HL-60/S4 treated with retinoic acid at 250 ng/mL for 4 days and 3 days (cell line): ENCODE data around the gene GDA.

Experiments
- in situ Hi-C: fragments of 300-500 bp; cut with MboI; formaldehyde crosslinking; loops from 2 replicates; pipeline ENCODE4 v1.7.0; 2022; ENCODE audit warnings: low sequenced_read_pairs

Gene GDA

DNA sequence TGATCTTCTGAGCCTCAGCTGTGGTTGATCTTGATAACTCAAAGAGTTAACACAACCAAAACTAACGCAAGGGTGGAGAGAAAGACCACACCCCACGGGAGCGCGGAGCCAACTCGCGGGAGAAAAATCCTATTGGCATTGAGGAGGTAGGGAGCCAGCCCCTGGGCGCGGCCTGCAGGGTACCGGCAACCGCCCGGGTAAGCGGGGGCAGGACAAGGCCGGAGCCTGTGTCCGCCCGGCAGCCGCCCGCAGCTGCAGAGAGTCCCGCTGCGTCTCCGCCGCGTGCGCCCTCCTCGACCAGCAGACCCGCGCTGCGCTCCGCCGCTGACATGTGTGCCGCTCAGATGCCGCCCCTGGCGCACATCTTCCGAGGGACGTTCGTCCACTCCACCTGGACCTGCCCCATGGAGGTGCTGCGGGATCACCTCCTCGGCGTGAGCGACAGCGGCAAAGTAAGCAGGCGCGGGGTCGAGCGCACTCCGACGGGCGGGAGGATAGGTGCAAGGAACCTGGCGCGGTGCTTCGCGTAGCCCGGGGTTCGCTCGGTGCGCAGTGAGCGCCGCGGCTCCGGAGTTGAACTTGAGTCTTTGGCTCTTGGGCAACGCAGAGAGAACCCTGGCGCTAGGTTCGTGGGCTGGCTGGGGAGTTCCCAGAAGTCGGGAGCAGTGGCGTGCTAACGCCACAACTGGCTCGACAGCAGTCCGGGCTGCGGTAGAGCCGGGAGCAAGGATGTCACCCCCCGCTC, at the start of gene GDA:
Gene GDA (plus strand): TSS at position 210 of the 745 bp plus-strand sequence. CDS start 120 bp downstream, at position 330.
- in situ Hi-C loops = no loop called here

DNA sequence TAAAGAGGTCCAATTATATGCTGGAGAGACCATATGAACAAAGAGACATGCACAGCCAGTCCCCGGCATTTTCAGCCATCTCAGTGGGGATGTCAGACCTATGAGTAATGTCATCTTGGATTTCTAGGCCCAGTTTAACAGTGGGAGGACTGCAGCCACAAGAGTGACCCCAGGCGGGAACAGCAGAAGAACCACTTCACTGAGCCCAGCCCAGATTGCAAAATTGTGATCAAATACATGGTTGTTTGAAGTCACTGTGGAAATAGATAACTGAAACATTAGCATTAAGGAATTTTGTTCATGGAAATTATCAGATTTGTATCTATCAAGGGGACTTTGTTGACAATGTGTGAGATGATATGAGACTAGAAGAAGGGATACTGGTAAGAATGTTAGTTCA, 46.7 kb upstream of the GDA start:
- in situ Hi-C loops = no loop called here

DNA sequence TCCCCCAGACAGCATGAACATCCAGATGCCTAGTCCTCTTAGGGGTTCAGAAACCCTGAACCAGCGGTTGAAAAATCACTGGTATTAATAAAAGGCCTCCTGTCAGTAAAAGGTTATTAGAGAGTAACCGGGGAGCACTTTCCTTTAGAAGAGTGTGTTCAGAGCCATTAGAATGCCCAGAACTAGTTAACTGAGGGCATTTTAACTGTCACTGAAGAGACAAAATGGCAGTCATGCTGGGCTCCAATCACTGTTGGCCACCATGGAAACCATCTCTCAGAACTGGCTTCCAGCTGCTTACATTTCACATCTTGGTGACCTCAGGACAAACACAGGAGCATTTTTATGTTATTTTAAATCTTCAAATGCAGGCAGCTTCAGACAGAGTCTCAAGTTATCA, 36.2 kb upstream of the GDA start:
- in situ Hi-C loops = no loop called here

DNA sequence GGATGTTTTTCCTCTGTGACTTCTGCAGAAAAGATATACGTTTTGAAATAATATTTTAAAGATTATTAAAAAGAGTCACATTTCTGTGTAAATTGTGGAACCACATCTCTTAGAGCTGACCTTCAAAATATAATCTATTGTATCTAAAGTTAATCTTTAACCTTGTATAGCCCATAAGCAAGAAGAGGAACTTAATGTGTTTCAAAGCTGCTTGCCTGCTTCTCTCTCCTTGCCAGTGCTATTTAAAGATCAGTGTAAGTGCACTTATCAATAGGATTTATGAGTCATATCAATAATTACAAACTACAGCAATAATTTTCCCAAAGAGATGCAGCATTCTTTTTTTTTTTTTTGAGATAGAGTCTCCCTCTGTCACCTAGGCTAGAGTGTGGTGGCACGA, 29.4 kb upstream of the GDA start:
- in situ Hi-C loops = no loop called here

DNA sequence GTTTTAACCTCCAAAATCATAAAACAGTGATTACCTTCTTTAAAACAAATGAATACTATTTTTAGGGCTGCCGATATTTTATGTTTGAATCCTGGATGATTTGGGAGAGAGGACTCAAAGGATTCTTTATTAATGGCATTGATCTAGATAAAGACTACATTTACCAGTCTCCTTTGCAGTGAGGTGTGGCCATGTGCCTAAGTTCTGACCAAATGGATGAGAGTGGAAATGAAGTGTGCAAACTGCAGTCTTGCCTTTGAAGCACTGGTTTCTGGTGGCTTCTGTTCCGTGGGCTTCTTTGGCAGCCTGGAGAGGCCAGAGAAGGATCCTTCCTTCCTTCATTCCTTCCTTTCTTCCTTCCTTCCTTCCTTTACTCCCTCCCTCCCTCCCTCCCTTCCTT, 24.3 kb upstream of the GDA start:
- in situ Hi-C loops = no loop called here

DNA sequence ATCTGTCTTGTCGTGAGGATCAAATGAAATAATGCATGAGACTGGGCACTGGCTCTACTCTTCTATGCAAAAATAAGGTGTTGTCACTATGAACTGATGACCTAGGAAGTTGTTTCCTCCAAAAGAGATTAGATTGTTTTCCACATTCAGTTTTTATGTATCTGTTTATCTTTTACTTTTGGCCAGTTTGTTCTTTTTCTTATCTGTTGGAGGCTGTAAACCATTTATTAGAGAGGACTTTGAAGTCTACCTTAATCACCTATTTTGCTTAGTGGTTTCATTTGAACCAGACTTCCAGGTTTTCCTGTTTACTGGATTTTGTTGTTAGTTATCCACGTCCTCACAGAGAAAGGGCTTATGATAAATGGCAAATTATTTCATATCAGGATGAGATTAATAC, 21.5 kb upstream of the GDA start:
- in situ Hi-C loops = no loop called here

DNA sequence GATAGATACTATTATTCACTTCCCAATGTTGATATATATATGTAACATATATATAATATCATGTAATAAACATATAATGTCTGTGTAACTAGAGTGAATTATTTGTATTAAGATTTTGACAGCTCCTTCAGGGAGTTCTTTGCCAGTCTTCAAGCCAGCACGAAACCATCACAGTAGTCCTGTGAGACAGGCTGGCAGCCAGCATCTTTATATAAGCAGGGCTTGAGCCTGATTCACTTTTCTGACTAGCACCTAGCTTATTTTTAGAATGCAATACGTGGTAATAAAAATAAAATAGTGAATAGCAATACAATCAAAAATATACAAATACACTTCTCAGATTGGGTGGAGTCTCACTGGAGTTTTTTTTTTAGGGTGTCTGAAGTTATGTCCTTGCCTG, 20.7 kb upstream of the GDA start:
- in situ Hi-C loops = no loop called here

DNA sequence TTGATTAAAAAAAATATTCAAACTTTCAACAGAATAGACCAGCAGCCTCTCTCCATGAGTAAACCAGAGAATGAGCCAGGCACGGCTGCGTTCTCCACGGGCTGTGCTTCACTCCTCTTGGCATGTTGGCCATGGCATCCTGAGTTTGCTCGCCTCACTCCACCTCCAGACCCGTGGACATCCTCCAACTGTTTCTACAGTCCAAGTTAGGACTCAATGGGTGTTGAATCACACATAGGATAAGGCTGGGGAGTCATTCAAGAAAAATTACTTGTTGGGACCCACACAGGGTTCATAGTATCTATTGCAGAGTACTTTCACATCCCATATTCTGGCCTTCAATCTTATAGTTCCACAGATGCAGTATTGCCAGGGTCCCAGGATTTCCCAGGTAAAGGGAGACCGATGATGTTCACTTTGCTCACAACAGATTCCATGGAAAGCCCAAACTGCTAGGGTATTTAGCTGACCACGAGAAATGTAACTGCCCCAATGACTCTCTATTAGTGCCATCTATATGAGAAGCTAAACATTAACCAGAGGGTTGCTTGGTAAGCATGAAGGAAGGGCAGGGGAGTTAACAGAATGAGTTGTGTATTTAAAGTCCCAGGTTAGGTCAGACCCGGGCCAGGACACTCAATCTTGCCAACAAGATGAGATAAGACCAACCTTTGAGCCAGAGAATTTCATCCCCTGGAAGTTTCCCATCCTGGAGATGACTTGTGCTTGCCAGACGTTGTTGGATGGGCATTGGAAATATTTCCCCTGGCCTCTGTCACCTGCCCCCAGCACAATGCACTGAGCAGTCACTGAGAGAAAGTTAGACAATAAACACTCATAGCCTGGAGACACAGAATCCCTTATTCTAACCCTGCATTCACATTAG, 19.7 kb upstream of the GDA start:
- in situ Hi-C loops = no loop called here

DNA sequence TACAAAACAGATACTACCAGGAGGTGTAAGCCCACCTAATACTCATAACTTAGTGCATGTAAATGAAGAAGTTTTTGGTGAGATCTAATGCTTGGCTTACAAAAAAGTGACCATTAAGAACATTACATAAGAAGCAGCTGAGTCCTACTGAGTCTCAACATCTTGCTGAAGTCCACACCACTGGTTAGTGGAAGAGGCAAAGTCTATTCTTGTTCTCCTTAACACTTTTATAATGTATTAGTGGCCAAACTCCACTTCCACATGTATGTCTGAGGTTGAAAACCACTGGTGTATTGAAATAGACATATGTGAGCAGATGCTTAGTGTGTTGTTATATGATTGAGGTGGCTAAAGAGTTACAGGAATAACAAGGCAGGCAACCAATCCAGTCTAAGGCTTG, 18.9 kb upstream of the GDA start:
- in situ Hi-C loops = no loop called here

DNA sequence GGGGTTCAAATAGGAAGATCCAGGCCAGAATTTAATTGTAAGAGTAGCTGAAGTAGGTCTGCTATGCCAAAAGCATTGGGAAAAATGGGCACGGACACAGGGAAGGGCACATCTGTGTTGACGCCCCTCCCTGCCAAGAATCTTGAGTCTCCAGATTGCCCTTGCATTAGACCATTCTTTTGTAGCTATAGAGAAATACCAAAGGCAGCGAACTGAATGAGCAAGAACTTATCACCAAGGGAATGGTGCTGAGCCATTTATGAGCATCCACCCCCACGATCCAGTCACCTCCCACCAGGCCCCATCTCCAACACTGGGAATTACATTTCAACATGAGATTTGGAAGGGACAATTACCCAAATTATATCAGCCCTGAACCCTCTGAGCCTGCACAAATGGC, 18.0 kb upstream of the GDA start:
- in situ Hi-C loops = no loop called here

DNA sequence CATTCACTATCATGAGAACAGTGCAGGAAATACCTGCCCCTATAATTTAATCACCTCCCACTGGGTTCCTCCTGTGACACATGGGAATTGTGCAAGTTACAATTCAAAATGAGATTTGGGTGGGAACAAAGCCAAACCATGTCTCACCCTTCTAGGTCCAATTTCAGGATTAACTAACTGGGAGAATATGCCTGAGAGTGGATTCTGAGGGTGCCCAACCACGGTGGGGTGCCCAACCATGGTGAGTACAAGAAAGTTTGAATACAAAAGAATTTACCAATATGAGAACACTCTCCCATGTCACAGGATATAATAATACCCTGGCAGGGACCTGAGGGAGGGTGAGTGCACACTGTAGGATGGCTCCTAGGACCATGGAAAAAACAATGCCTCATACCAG, 17.2 kb upstream of the GDA start:
- in situ Hi-C loops = no loop called here

DNA sequence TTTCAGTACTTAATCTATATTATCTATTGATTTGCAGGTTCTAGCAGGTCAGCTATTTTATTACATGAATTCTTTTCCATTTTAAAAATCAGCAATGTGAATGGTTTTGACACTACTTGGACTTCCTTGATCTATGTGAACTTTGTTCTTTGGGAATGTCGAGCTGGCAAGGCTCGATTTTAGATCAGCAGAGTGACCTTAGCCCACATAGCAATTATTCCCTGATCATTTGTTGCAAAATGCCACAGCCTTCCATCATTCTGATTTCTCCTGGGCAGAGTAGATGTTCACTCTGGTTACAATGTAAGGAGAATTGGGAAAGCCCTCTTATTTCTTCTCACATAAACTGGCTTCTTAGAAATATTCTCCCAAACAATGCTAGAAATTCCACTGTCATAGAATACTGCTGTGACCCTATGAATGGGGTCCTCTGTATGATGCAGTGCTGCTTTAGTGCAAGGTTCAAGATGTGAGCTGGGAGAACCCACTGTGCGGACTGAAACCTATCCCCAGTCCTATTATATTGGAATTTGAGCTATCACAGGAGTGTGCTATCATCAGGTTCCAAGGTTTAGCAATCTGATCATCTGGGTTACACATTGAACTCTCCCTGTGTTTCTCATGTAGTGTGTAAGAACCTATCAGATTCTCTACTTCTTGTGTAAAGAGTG, 15.7 kb upstream of the GDA start:
- in situ Hi-C loops = no loop called here

DNA sequence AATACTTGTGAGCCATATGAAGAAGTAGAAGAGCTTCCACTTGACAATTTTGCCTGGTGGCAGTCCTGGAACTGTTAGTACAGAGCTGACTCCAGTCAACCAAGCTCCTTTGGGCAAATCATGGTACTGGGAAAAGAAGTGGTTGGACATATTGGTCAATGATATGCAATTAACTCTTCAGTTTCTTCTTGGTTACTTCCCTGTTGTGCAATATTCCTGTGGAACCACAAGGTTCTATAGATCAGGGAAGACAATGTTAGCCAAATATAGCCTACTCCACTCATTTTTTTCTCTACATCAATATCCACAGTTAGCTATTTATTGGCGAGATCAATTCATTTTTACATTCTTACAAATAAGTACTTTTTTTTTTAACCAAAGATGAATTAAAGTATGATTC, 14.4 kb upstream of the GDA start:
- in situ Hi-C loops = no loop called here

DNA sequence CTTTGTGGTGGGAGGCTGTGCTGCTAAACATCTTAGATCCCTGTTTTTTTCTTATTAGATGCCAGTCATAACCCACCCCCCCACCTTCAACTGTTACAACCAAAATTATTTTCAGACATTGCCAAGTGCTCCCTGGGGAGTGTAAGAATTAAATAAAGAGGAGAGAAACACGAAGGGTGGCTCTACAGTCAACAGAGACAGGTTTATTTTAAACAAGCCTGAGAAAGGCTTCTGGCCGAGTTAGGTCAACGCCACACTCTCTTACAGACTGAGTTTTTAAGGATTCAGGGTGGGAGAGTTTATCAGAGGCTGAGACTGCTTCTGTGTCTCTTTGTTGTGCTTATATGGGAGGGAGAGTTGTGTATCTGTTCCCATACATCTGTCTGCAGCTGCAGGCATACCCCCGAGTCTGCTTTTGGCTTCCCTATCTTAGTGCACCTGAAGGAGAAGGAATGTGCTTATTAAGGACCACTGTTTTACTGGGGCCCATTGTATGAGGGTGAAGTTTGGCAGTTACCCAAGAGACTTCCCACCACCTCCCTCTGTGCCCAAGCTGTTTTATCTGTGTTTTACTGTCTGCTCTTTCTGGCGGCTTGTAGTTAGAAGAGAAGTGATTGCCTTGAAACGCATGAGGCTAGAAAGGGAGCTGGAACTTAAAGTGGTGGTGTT, 11.4 kb upstream of the GDA start:
- in situ Hi-C loops = no loop called here

DNA sequence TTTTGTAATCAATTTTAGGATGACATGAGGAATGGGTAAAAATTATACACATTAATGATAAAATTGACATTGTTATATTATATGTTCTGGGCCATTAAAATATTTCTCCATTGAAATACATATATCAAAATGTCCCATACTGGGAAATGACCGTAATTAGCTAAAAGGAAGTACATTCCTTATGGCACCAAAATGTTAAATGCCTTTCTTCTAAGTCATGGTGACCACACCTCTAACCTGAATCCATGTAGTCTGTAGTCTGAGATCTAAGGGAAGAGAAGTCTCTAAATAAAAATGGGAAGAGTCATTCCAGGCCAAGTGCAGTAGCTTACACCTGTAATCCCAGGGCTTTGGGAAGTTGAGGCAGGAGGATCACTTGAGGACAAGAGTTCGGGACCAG, 10.0 kb upstream of the GDA start:
- in situ Hi-C loops = no loop called here

DNA sequence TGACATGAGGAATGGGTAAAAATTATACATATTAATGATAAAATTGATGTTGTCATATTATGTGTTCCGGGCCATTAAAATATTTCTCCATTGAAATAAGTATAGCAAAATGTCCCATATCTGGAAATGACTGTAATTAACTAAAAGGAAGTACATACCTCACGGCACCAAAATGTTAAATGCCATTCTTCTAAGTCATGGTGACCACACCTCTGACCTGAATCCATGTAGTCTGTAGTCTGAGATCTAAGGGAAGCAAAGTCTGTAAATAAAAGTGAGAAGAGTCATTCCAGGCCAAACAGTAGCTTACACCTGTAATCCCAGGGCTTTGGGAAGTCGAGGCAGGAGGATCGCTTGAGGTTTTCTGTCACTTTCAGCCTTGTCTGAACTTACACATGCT, 8.7 kb upstream of the GDA start:
- in situ Hi-C loops = no loop called here

DNA sequence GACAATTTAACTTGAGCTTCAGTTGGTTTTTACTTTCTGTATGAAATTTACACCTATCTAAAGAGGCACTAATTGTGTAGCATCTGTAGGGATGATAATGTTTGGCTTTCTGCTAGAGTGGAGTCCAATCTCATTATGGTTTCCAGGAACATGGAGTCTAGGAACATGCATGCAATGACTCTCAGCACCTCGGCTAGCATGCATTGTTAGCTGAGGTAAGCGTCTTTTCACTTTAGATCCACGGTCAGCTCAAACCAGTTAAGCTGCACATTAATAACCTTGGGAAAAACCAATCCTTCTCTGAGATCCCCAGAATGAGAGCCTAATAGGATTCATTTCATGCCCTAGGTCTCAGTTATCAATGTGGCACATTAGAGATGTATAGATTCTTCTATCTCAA, 7.8 kb upstream of the GDA start:
- in situ Hi-C loops = no loop called here

DNA sequence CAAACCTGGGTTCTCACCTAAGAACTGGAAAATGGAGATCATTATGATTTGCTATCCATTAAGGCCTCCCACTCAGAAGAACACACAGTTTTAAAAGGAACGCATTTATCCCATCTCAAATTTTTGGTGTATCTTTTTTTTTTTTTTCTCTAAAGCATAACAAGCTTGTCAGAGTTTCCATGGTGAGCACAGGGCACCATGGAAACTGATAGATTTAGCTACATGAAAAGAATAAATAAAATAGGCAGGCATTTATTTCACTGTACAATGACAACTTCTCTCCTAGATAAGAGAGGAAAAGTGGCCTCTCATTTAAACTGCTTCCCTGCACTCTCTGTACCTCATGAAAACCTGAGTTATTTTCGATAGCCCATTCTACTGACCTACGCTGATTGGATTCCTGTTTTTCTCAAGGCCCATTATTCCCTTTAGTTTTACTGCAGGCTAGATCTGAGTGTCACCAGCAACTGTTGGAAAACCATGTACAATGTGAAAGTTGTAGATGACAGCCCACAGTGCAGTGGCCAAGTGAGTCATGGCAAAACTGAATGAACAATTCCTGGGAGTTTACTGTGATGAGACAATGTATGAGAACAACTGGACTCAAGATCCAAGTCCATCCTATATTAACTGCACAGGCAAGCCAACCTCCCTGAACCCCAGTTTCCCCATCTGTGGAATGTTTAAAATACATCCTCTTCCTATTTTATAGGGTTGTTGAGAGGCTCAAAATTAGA, 4.3 kb upstream of the GDA start:
- in situ Hi-C loops = no loop called here

DNA sequence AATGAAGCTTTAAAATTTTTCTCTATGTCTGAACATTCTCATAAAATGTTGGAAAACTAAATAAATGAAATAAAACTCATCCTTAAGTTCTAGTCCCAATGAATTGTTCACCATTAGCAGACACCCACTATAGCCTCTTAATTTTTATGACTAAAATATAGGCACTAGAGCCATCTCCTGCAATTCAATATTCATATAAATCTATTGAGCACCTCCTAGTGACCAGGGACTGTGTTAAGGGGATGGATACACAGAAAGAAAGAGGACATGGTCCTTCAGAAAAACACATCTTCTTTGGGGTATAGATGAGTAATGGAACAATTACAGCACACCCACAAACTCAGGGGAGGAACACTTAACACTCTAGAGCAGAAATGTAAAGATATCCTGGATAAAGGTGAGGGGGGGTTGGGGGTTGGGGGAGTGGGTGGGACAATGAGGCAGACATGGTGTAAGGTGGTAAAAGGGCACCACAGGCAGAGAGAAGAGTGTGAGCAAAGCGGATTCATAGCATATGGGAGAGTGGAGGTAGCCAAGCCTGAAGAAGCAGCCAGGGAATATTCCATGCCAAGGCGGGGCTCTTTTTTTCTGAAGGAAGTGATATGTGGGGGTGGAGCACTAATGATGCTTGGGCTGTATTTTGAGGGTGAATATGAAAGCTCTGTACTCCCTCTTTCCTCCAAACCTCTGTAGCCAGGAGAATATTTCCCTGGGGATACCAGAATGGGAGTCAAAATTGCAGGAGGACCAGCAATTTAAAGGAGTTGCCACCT, 3.3 kb upstream of the GDA start:
- in situ Hi-C loops = no loop called here

DNA sequence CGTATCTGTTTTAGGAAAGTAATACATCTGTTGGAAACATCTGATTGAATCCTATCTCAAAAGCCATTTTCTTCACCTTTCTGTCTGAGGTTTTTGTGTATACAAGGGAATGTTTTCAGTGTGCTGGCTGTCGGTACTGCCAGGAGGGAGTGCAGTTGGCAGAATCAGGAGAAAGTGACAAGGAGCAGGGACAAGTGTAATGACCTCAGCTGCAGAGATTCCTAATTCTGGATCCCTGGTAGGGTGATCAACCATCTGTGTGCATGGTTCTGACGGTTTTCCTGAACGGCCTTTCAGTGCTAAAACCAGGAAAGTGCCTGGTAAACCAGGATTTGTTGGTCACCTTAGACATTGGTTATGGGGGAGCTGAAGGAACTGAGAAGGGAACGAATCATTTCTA, 1.6 kb upstream of the GDA start:
- in situ Hi-C loops = no loop called here
